H9 (cell line): Measurements from ENCODE around the gene HSD17B3. TPM values are rescaled to one million over a fixed set of nuclear protein-coding genes. Genes with fewer than 3 reads are reported as not detected.

Experiments
- DNase-seq: peaks from one replicate; pipeline ENCODE4 v3.0.0-alpha.2; 2017
- H2AFZ ChIP-seq: one replicate; pipeline ENCODE4 v1.6.1; 2013; ENCODE audit warnings: mild to moderate bottlenecking, low read length, control low read depth, moderate library complexity
- H2AK5ac ChIP-seq: 2 replicates; pipeline ENCODE4 v1.6.1; 2013; ENCODE audit warnings: low read length, control low read depth, mixed read lengths; ENCODE audit not compliant: insufficient read length
- H2BK120ac ChIP-seq: one replicate; pipeline ENCODE4 v1.6.1; 2013; ENCODE audit warnings: low read depth, mild to moderate bottlenecking, low read length, control low read depth, inconsistent platforms; ENCODE audit not compliant: poor library complexity, severe bottlenecking
- H2BK12ac ChIP-seq: 2 replicates; pipeline ENCODE4 v1.6.1; 2013; ENCODE audit warnings: low read length, control low read depth, mixed read lengths, low read depth; ENCODE audit not compliant: insufficient read length
- H2BK15ac ChIP-seq: 2 replicates; pipeline ENCODE4 v1.6.1; 2013; ENCODE audit warnings: low read depth, low read length, control low read depth
- H2BK20ac ChIP-seq: one replicate; pipeline ENCODE4 v1.6.1; 2013; ENCODE audit warnings: low read depth, mild to moderate bottlenecking, low read length, control low read depth, inconsistent platforms; ENCODE audit not compliant: poor library complexity, severe bottlenecking
- H2BK5ac ChIP-seq: 2 replicates; pipeline ENCODE4 v1.6.1; 2013; ENCODE audit warnings: low read length, control low read depth, mixed read lengths; ENCODE audit not compliant: insufficient read length
- H3K14ac ChIP-seq: 2 replicates; pipeline ENCODE4 v1.6.1; 2013; ENCODE audit warnings: low read length, control low read depth; ENCODE audit not compliant: insufficient read depth
- H3K18ac ChIP-seq: 2 replicates; pipeline ENCODE4 v1.6.1; 2013; ENCODE audit warnings: low read depth, mild to moderate bottlenecking, mixed read lengths, low read length, control low read depth; ENCODE audit not compliant: insufficient read length
- H3K23ac ChIP-seq: 2 replicates; pipeline ENCODE4 v1.6.1; 2013; ENCODE audit warnings: low read length, control low read depth, mixed read lengths, low read depth; ENCODE audit not compliant: insufficient read length
- H3K23me2 ChIP-seq: 2 replicates; pipeline ENCODE4 v1.6.1; 2013; ENCODE audit warnings: low read depth, mild to moderate bottlenecking, mixed read lengths, low read length, control low read depth; ENCODE audit not compliant: insufficient read length, poor library complexity, severe bottlenecking
- H3K27ac ChIP-seq: 2 replicates; pipeline ENCODE4 v1.5.1; 2013; ENCODE audit warnings: low read length, control low read depth, mixed read lengths, low read depth; ENCODE audit not compliant: insufficient read length
- H3K27me3 ChIP-seq: 2 replicates; pipeline ENCODE4 v1.6.1; 2013; ENCODE audit warnings: low read length, control low read depth, inconsistent platforms; ENCODE audit not compliant: insufficient read depth
- H3K4ac ChIP-seq: 2 replicates; pipeline ENCODE4 v1.6.1; 2013; ENCODE audit warnings: low read depth, mild to moderate bottlenecking, control low read depth, inconsistent platforms, low read length, moderate library complexity
- H3K4me1 ChIP-seq: 2 replicates; pipeline ENCODE4 v1.6.1; 2013; ENCODE audit warnings: low read length, control low read depth, inconsistent platforms; ENCODE audit not compliant: insufficient read depth
- H3K4me2 ChIP-seq: 2 replicates; pipeline ENCODE4 v1.6.1; 2013; ENCODE audit warnings: low read length, control low read depth, mixed read lengths; ENCODE audit not compliant: insufficient read length, insufficient read depth
- H3K56ac ChIP-seq: 2 replicates; pipeline ENCODE4 v1.6.1; 2013; ENCODE audit warnings: low read depth, mild to moderate bottlenecking, mixed read lengths, low read length, control low read depth; ENCODE audit not compliant: insufficient read length
- H3K79me1 ChIP-seq: 2 replicates; pipeline ENCODE4 v1.6.1; 2013; ENCODE audit warnings: low read depth, mild to moderate bottlenecking, moderate library complexity, low read length, control low read depth, inconsistent platforms; ENCODE audit not compliant: insufficient read depth, poor library complexity, severe bottlenecking
- H3K79me2 ChIP-seq: 2 replicates; pipeline ENCODE4 v1.6.1; 2013; ENCODE audit warnings: low read length, control low read depth, inconsistent platforms; ENCODE audit not compliant: insufficient read depth
- H3K9ac ChIP-seq: 2 replicates; pipeline ENCODE4 v1.6.1; 2013; ENCODE audit warnings: low read length, control low read depth, mixed read lengths; ENCODE audit not compliant: insufficient read length; ENCODE audit errors: extremely low read depth
- H3K9me3 ChIP-seq: one replicate; pipeline ENCODE4 v1.6.1; 2013; ENCODE audit warnings: low read depth, low read length, inconsistent platforms; ENCODE audit not compliant: control insufficient read depth
- H3T11ph ChIP-seq: one replicate; pipeline ENCODE4 v1.6.1; 2013; ENCODE audit warnings: mild to moderate bottlenecking, low read length, control low read depth, inconsistent platforms
- H4K20me1 ChIP-seq: one replicate; pipeline ENCODE4 v1.6.1; 2013; ENCODE audit not compliant: control insufficient read depth, insufficient read length, insufficient read depth
- H4K5ac ChIP-seq: 2 replicates; pipeline ENCODE4 v1.6.1; 2013; ENCODE audit warnings: low read depth, mild to moderate bottlenecking, mixed read lengths, low read length, control low read depth; ENCODE audit not compliant: insufficient read length
- H4K8ac ChIP-seq: replicated peaks from 2 replicates; pipeline ENCODE4 v1.6.1; 2013; ENCODE audit warnings: low read length, control low read depth, mixed read lengths, low read depth; ENCODE audit not compliant: insufficient read length
- H4K91ac ChIP-seq: 2 replicates; pipeline ENCODE4 v1.6.1; 2013; ENCODE audit warnings: low read depth, mild to moderate bottlenecking, moderate library complexity, mixed read lengths, low read length, control low read depth; ENCODE audit not compliant: insufficient read length
- H3K27ac Mint-ChIP-seq, 3 experiments: 2 replicates in 2 of 3; 3 replicates in 1 of 3; pipeline ENCODE4 v1.8.0; 2020 to 2021; ENCODE audit warnings: mixed read lengths in 3 of 3, mild to moderate bottlenecking in 1 of 3, moderate library complexity in 1 of 3
- H3K27me3 Mint-ChIP-seq: 2 replicates; pipeline ENCODE4 v1.8.0; 2021; ENCODE audit warnings: low read depth, mild to moderate bottlenecking, moderate library complexity, mixed read lengths
- H3K36me3 Mint-ChIP-seq, 3 experiments: 2 replicates in 2 of 3; 3 replicates in 1 of 3; pipeline ENCODE4 v1.8.0; 2020 to 2021; ENCODE audit warnings: low read depth in 3 of 3, mixed read lengths in 3 of 3; ENCODE audit not compliant: insufficient read depth in 1 of 3
- H3K4me1 Mint-ChIP-seq, 2 experiments: 2 replicates each; pipeline ENCODE4 v1.8.0; 2020; ENCODE audit warnings: mixed read lengths in 2 of 2
- H3K4me3 Mint-ChIP-seq, 2 experiments: 2 replicates in 1 of 2; 3 replicates in 1 of 2; pipeline ENCODE4 v1.8.0; 2020 to 2021; ENCODE audit warnings: mild to moderate bottlenecking in 2 of 2, mixed read lengths in 2 of 2, moderate library complexity in 1 of 2
- H3K9me3 Mint-ChIP-seq, 2 experiments: 2 replicates in 1 of 2; 3 replicates in 1 of 2; pipeline ENCODE4 v1.8.0; 2020; ENCODE audit warnings: mild to moderate bottlenecking in 2 of 2, mixed read lengths in 2 of 2, moderate library complexity in 1 of 2
- CTCF ChIP-seq: fragments of 200-600 bp; sonication (generic); conservative IDR thresholded peaks from 3 replicates; pipeline ENCODE4 v1.8.0; 2021; ENCODE audit warnings: antibody characterized with exemption, mild to moderate bottlenecking
- WGBS: extraction: QIAGEN DNeasy Blood & Tissue Kit; methylation state at CpG from one replicate; pipeline ENCODE4 v1.1.7; 2013; ENCODE audit warnings: missing lambda C conversion rate, low lambda C conversion rate, mixed read lengths; ENCODE audit not compliant: insufficient read length; ENCODE audit errors: extremely low coverage; 5-methylcytosine and 5-hydroxymethylcytosine counted together
- total RNA-seq: library from RNA; stranded (reverse); gene quantifications from 2 replicates; pipeline ENCODE4 v1.2.1, GENCODE V29; 2021

The HSD17B3 gene
- total RNA-seq, 1 experiment from 2014 or later, result not detected

- H3K79me2 ChIP-seq, result no peaks in the 10 kb centered on the region
- H3T11ph ChIP-seq, result no peak overlapping the region
- Mint-ChIP-seq H3K4me3 (no peak overlapping the region), H3K36me3 (peaks cover 0 to 5% (median 3%) of the 10 kb centered on the region in 3 experiments; a peak in 5 of 7 replicates), H3K27ac (no peak overlapping the region), H3K4me1 (peaks cover 19 to 20% of the 10 kb centered on the region in 2 experiments), H3K27me3 (peaks cover 42% of the 10 kb centered on the region), H3K9me3 (peaks cover 8 to 9% of the 10 kb centered on the region in 2 experiments; a peak in 4 of 5 replicates)
- no peak overlapping the region for H4K5ac ChIP-seq
- no peaks in the 10 kb centered on the region for H4K20me1 ChIP-seq
- no peak overlapping the region for H2BK120ac ChIP-seq
- no peaks in the 10 kb centered on the region for H3K27me3 ChIP-seq
- H3K4ac ChIP-seq, result no peak overlapping the region
- no peak overlapping the region for H2BK12ac ChIP-seq
- no peaks in the 10 kb centered on the region for H3K4me1 ChIP-seq
- no peak overlapping the region for H3K14ac ChIP-seq
- no peaks in the 10 kb centered on the region for H3K79me1 ChIP-seq
- no peak overlapping the region for H3K23ac ChIP-seq
- no peak overlapping the region for H4K8ac ChIP-seq
- H2BK5ac ChIP-seq, result no peak overlapping the region
- no peak overlapping the region for H3K4me2 ChIP-seq
- no peak for DNase-seq
- no peak overlapping the region for H2AK5ac ChIP-seq
- no peak overlapping the region for H3K9ac ChIP-seq
- H4K91ac ChIP-seq, result no peak overlapping the region
- no peak overlapping the region for H3K18ac ChIP-seq
- no peak overlapping the region for H2BK15ac ChIP-seq
- no CpG with 5 or more reads among the region's 5 CpGs for WGBS
- TF ChIP-seq CTCF, result no peak
- H2BK20ac ChIP-seq, result no peak overlapping the region
- H3K56ac ChIP-seq, result no peak overlapping the region
- H3K27ac ChIP-seq, result no peak overlapping the region
- no peaks in the 10 kb centered on the region for H3K9me3 ChIP-seq
- no peaks in the 10 kb centered on the region for H3K23me2 ChIP-seq
- no peak overlapping the region for H2AFZ ChIP-seq
Measured at GRCh38 chr9:96216583-96216982, 85.4 kb downstream of the HSD17B3 start.
